Measurements from ENCODE around the gene IDUA. TPM values are rescaled to one million over a fixed set of nuclear protein-coding genes. Genes with fewer than 3 reads are reported as not detected.

IDUA gene
- polyA plus RNA-seq, 3 donors = 6.4 to 64.4 (median 8.5) TPM

DNA sequence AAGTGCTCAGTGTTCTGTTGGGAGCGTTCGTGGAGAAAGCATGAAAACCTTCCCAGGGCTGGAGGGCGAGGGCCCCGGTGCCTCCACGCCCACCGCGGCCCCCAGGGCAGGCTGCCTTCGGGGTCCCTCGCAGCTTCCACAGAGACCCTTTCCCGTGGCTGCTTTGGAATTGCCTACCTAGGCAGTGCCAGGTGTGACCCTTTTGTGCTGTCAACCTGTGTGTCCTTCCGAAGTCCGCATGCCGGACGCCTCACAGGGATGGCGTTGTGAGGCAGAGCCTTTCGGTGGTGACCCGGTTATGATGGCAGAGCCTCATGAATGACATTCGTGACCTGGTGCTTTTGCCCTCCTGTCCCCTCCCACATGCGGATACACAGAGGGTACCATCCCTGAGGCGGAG is 37.2 kb upstream of the IDUA start:
- Histone ChIP-seq H3K79me2 (ENCODE audit: insufficient read depth, low read length) (peaks cover 10% of the 10 kb centered on the region), H3K36me3 (replicated peaks in 1 of 2; ENCODE audit: control insufficient read depth in 1 of 2, insufficient read depth in 2 of 2, low read length in 2 of 2) (peaks cover 18 to 36% of the 10 kb centered on the region in 2 donors), H4K20me1 (ENCODE audit: insufficient read depth, low read length) (peaks cover 50% of the 10 kb centered on the region), H3K9me3 (replicated peaks in 1 of 2; ENCODE audit: control insufficient read depth in 1 of 2, insufficient read depth in 1 of 2, low read length in 2 of 2) (no peaks in the 10 kb centered on the region), H3K4me2 (replicated peaks; ENCODE audit: extremely low read depth, low read length, poor library complexity, severe bottlenecking) (no peak overlapping the region), H3K27ac (ENCODE audit: low read depth in 1 of 2, low read length in 2 of 2) (no peak overlapping the region), H3K4me1 (ENCODE audit: control insufficient read depth in 1 of 2, insufficient read depth in 2 of 2, low read length in 2 of 2) (no peaks in the 10 kb centered on the region), H3K4me3 (replicated peaks in 1 of 3; ENCODE audit: low read depth in 2 of 3, low read length in 3 of 3) (no peak overlapping the region), H3K27me3 (ENCODE audit: control insufficient read depth in 2 of 2, insufficient read depth in 2 of 2, low read length in 2 of 2) (peaks cover 0 to 4% of the 10 kb centered on the region in 2 donors), H2AFZ (ENCODE audit: insufficient read depth, low read depth, low read length, poor library complexity, severe bottlenecking) (no peak overlapping the region), H3K9ac (ENCODE audit: insufficient read depth, low read length, poor library complexity, severe bottlenecking) (no peak overlapping the region)
- TF ChIP-seq, protein P1, sequence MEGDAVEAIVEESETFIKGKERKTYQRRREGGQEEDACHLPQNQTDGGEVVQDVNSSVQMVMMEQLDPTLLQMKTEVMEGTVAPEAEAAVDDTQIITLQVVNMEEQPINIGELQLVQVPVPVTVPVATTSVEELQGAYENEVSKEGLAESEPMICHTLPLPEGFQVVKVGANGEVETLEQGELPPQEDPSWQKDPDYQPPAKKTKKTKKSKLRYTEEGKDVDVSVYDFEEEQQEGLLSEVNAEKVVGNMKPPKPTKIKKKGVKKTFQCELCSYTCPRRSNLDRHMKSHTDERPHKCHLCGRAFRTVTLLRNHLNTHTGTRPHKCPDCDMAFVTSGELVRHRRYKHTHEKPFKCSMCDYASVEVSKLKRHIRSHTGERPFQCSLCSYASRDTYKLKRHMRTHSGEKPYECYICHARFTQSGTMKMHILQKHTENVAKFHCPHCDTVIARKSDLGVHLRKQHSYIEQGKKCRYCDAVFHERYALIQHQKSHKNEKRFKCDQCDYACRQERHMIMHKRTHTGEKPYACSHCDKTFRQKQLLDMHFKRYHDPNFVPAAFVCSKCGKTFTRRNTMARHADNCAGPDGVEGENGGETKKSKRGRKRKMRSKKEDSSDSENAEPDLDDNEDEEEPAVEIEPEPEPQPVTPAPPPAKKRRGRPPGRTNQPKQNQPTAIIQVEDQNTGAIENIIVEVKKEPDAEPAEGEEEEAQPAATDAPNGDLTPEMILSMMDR (IDR thresholded peaks at IDR 0.05) = no peak
- Mint-ChIP-seq H3K9me3 (peaks cover 0 to 8% (median 0%) of the 10 kb centered on the region in 7 donors), H3K4me3 (no peak overlapping the region), H3K36me3 (peaks cover 38 to 46% of the 10 kb centered on the region in 2 donors), H3K27ac (no peak overlapping the region), H3K4me1 (peaks cover 3% of the 10 kb centered on the region), H3K27me3 (ENCODE audit: low read depth in 3 of 3) (peaks cover 0 to 14% (median 2%) of the 10 kb centered on the region in 3 donors)
- DNase-seq = no peak
- intact Hi-C loops (cut with micrococcal nuclease) = no loop called here
- WGBS (ENCODE audit: insufficient coverage) = over 99% methylated on average over 18 of the region's 20 CpGs

DNA sequence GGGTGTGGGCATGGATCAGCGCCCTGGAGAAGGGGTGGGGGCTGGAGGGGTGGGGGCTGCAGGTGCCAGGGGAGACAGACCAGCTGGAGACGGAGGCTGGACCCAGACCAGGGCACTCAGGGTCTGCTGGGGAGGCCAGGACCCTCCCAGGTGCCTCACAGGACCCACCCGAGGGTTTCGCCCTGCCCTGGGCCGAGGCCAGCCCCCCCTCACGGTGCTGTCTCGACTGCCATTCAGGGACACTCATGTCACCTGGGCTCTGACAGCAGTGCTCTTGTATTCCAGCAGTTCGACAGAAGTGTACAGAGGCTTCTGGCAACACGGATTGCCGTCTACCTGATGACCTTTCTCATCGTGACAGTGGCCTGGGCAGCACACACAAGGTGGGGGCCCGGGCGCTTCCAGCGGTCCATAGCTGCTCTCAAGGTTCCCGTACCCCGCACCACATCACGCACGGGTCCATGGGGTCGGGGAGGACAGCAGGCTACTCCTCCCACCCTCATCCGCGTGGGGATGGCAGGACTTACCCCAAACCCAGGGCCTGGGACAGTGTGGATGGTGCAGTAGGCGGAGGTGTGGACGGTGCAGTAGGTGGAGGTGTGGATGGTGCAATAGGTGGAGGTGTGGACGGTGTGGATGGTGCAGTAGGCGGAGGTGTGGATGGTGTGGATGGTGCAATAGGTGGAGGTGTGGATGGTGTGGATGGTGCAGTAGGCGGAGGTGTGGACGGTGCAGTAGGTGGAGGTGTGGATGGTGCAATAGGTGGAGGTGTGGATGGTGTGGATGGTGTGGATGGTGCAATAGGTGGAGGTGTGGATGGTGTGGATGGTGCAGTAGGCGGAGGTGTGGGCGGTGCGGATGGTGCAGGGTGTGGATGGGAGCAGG is 36.5 kb upstream of the IDUA start:
- Histone ChIP-seq H3K9me3 (replicated peaks in 1 of 2; ENCODE audit: control insufficient read depth in 1 of 2, insufficient read depth in 1 of 2, low read length in 2 of 2) (no peaks in the 10 kb centered on the region), H3K36me3 (replicated peaks in 1 of 2; ENCODE audit: control insufficient read depth in 1 of 2, insufficient read depth in 2 of 2, low read length in 2 of 2) (peaks cover 26 to 43% of the 10 kb centered on the region in 2 donors), H3K4me2 (replicated peaks; ENCODE audit: extremely low read depth, low read length, poor library complexity, severe bottlenecking) (no peak overlapping the region), H3K4me1 (ENCODE audit: control insufficient read depth in 1 of 2, insufficient read depth in 2 of 2, low read length in 2 of 2) (no peaks in the 10 kb centered on the region), H3K4me3 (replicated peaks in 1 of 3; ENCODE audit: low read depth in 2 of 3, low read length in 3 of 3) (no peak overlapping the region), H2AFZ (ENCODE audit: insufficient read depth, low read depth, low read length, poor library complexity, severe bottlenecking) (no peak overlapping the region), H3K27me3 (ENCODE audit: control insufficient read depth in 2 of 2, insufficient read depth in 2 of 2, low read length in 2 of 2) (peaks cover 0 to 4% of the 10 kb centered on the region in 2 donors), H3K27ac (ENCODE audit: low read depth in 1 of 2, low read length in 2 of 2) (no peak overlapping the region), H3K79me2 (ENCODE audit: insufficient read depth, low read length) (peaks cover 6% of the 10 kb centered on the region), H4K20me1 (ENCODE audit: insufficient read depth, low read length) (peaks cover 43% of the 10 kb centered on the region), H3K9ac (ENCODE audit: insufficient read depth, low read length, poor library complexity, severe bottlenecking) (no peak overlapping the region)
- TF ChIP-seq, protein P1 (IDR thresholded peaks at IDR 0.05) = no peak
- H3K9me3 Mint-ChIP-seq = peaks cover 0 to 6% (median 0%) of the 10 kb centered on the region in 7 donors
- no peak overlapping the region for H3K4me3 Mint-ChIP-seq
- 92% methylated on average over 19 of the region's 30 CpGs for WGBS (ENCODE audit: insufficient coverage)
- H3K4me1 Mint-ChIP-seq = peaks cover 3% of the 10 kb centered on the region
- no peak overlapping the region for H3K27ac Mint-ChIP-seq
- intact Hi-C loops (cut with micrococcal nuclease) = no loop called here
- peaks cover 38 to 49% of the 10 kb centered on the region in 2 donors for H3K36me3 Mint-ChIP-seq
- H3K27me3 Mint-ChIP-seq (ENCODE audit: low read depth in 3 of 3) = peaks cover 0 to 10% (median 2%) of the 10 kb centered on the region in 3 donors
- no peak for DNase-seq
